Fibroblast of mammary gland (primary cell): ENCODE results near the gene MAP3K6.

Experiments
- DNase-seq: peaks from one replicate; pipeline ENCODE4 v3.0.0-alpha.2; 2010; ENCODE audit warnings: low read depth
- H3K4me3 ChIP-seq: 2 replicates; pipeline ENCODE4 v1.5.1; 2011; ENCODE audit warnings: low read depth, mild to moderate bottlenecking, low read length, moderate library complexity; ENCODE audit not compliant: control insufficient read depth
- TF ChIP-seq, protein P1 (sequence below): conservative IDR thresholded peaks from 2 replicates; pipeline ENCODE4 v1.5.1; 2011; ENCODE audit warnings: low read depth, low read length, inconsistent platforms; ENCODE audit not compliant: control insufficient read depth, insufficient read depth

MAP3K6 gene

DNA sequence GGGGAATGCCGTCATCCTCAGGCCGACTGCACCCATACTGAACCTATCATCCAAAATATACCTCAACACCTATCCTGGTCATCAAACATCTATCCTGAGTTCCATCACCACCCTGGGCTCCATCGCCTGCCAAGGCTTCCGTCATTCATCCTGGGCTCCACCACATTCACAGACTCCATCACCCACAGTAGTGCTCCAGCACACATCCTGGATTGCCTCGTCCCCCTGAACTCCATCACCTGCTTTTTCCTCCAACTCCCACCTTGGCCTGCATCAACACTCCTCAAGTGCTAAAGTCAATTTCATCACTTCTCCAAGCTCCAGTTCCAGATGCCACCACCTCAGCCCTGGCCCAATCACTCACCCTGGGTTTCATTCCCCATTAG, 7.8 kb downstream of the MAP3K6 start:
- no peak overlapping the region for H3K4me3 ChIP-seq
- TF ChIP-seq, protein P1, sequence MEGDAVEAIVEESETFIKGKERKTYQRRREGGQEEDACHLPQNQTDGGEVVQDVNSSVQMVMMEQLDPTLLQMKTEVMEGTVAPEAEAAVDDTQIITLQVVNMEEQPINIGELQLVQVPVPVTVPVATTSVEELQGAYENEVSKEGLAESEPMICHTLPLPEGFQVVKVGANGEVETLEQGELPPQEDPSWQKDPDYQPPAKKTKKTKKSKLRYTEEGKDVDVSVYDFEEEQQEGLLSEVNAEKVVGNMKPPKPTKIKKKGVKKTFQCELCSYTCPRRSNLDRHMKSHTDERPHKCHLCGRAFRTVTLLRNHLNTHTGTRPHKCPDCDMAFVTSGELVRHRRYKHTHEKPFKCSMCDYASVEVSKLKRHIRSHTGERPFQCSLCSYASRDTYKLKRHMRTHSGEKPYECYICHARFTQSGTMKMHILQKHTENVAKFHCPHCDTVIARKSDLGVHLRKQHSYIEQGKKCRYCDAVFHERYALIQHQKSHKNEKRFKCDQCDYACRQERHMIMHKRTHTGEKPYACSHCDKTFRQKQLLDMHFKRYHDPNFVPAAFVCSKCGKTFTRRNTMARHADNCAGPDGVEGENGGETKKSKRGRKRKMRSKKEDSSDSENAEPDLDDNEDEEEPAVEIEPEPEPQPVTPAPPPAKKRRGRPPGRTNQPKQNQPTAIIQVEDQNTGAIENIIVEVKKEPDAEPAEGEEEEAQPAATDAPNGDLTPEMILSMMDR, result no peak
- no peak for DNase-seq

DNA sequence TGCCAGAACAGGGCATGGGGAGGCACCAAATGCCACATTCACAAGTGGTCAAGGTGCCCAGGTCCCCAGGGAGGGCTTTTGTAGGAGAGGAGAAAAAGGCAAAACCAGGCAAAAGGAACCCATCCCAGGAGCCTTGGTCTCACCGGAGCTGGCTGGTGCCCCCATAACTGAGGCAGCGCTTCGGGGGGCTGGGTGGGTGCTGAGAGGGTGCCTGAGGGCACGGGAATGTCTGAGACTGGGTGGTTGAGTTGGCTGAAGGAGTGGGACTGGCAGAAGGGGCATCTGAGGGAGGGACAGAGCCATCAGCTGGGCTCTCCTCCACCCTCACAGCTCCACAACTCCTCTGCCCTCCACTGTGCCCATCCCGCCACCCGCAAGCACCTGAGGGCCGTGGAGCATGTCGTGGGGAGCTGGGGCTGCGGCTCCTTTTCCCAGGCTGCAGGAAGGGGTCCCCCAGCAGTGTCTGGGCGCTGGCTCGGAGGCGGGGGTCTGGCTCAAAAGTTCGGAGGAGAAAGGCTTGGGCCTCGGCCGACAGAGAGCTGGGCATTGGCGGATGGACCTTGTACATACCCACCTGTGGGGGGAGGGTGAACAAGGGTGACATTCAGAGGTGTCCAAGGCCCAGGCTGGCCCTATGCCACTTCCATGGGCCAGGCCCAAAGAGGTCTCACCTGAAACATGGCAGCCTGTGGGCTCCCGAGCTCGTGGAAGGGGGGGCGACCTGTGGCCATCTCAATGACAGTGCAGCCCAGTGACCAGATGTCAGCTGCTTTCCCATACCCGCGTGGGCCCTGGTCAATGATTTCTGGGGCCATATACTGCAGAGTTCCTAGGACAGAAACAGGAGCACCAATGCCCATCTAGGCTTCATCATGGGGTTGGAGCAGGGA, 8.5 kb downstream of the MAP3K6 start:
- H3K4me3 ChIP-seq, result no peak overlapping the region
- no peak for DNase-seq
- TF ChIP-seq, protein P1, result no peak

DNA sequence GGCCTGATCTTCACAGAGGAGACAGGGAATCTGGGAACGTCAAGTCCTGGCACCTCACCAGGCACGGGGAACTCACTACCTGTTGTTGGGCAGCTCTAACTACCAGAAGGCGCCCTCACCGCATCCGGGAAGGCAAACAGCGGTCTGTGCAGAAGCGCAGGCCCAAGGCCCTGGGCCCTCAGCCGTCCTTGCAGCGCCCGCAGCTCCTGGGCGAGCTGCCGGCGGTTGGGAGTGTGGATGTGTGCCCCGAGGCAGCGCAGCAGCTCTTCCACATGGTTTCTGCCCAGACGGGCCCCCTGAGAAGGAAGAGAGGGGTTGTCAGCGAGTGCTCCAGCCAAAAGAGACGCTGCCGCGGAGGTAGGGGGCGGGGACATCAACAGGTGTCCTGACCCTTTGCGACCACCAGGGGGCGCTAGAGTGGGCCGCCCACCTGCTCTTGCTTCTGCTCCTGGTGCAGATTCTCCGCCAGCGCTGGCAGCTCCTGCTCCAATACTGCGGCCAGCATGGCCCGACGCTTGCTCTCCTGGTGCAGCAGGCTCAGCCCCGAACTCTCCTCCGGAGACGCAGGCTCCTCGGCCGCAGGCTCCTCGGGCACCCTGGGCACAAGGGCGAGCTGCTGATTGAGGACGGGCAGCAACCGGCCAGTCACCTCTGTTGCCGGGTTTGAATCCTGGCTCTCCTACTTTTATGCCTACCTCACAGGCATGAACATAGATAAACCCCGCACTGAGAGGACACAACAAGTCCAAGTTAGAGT, 9.3 kb downstream of the MAP3K6 start:
- peak; percentile 43 for DNase-seq
- TF ChIP-seq, protein P1, result peak; percentile 71
- no peak overlapping the region for H3K4me3 ChIP-seq

DNA sequence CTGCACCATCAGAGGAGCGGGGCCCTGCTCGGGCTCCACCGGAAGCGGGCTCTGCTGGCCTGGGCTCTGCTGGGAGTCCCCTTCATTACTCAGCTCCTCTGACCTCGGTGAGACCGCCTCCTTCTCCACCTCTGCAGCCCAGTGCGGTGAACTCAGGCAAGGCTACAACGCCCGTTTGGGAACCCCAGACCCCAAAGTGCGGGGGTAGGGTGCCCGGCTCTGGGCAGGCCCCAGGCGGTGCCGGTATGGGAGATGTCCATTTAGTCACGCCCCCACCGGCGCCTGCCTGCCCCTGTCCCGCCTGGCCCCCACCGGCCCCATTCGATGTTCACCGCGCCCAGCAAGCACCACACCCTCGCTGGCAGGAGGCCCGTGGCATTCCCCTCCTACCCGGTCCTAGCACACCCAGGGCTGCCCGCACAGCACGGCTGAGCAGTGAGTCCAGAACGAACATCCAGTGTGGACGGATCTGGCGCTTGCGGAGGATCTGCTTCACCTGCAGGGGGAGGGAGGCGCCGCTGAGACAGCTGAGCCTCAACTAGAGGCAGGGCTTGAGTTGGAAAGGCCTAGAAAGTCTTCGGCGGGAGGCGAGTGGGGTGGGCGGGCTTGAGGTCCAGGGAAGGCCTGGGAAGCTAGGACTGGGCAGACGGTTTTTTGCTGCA, 10.0 kb downstream of the MAP3K6 start:
- TF ChIP-seq, protein P1, result no peak
- no peak overlapping the region for H3K4me3 ChIP-seq
- no peak for DNase-seq

DNA sequence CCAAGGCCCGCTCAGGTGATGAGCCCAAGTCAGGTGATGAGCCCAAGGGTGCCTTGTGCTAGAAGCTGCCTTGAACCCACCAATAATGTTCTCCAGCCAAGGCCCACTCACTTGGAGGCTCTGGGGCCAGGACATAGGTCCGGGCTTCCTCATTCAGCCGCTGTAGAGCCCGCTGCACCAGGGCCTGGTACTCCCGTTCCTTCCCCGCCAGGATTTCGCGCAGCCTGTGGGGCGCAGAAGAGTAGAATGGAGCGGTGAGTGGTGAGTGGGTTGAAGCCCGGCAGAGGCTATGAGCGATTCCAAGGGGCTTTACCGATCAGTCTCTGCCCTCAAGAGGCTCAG, 10.5 kb downstream of the MAP3K6 start:
- no peak for DNase-seq
- no peak overlapping the region for H3K4me3 ChIP-seq
- TF ChIP-seq, protein P1, result no peak

DNA sequence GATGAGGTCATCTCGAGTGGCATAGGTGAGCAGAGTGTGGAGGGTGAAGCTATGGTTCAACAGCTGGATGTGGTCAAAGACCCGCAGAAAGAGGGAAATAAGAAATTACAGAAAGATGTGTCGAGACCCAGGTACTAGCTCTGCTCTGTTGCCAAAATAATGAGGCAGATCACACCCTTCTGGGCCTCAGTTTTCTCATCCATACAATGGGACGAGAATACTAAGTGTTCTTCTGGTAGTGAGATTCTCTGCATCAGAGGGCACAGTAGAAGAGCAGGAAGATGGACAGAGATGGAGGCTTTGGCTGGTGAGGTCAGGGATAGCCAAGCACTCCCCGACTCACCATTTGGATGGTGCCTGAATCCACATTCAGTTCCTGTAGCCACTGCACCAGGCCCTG, 11.1 kb downstream of the MAP3K6 start:
- TF ChIP-seq, protein P1, result no peak
- no peak overlapping the region for H3K4me3 ChIP-seq
- DNase-seq, result no peak
